ENCODE measurements around the gene TMEM145.

TMEM145 gene

GRCh38 chr19:42303101-42303464 lies 10.0 kb upstream of the TMEM145 start:
- TF ChIP-seq CTCF (conservative IDR thresholded peaks at IDR 0.05; ENCODE audit: low read depth, low read length) = no peak
- peak overlapping the region; percentile 85 for H3K4me3 ChIP-seq (ENCODE audit: low read length)
- no peak for DNase-seq (ENCODE audit: low read depth)

GRCh38 chr19:42303876-42304275 lies 9.2 kb upstream of the TMEM145 start:
- H3K4me3 ChIP-seq (ENCODE audit: low read length) = no peak overlapping the region

GRCh38 chr19:42306646-42307045 lies 6.5 kb upstream of the TMEM145 start:
- no peak for DNase-seq (ENCODE audit: low read depth)
- no peak overlapping the region for H3K4me3 ChIP-seq (ENCODE audit: low read length)
- no peak for TF ChIP-seq CTCF (conservative IDR thresholded peaks at IDR 0.05; ENCODE audit: low read depth, low read length)

More at GRCh38 chr19:42303876-42304275, 9.2 kb upstream of the TMEM145 start:
- no peak for TF ChIP-seq CTCF (conservative IDR thresholded peaks at IDR 0.05; ENCODE audit: low read depth, low read length)
- no peak for DNase-seq (ENCODE audit: low read depth)

- no peak for DNase-seq (ENCODE audit: low read depth)
- TF ChIP-seq CTCF (conservative IDR thresholded peaks at IDR 0.05; ENCODE audit: low read depth, low read length) = no peak
Measured at GRCh38 chr19:42309686-42310085, 3.4 kb upstream of the TMEM145 start.

GRCh38 chr19:42311657-42312056 lies 1.5 kb upstream of the TMEM145 start:
- H3K4me3 ChIP-seq (ENCODE audit: low read length) = no peak overlapping the region
- peak; percentile 28 for TF ChIP-seq CTCF (conservative IDR thresholded peaks at IDR 0.05; ENCODE audit: low read depth, low read length)
- DNase-seq (ENCODE audit: low read depth) = no peak

More at GRCh38 chr19:42309686-42310085, 3.4 kb upstream of the TMEM145 start:
- H3K4me3 ChIP-seq (ENCODE audit: low read length) = no peak overlapping the region

GRCh38 chr19:42312370-42312769 lies 739 bp upstream of the TMEM145 start:
- no peak for TF ChIP-seq CTCF (conservative IDR thresholded peaks at IDR 0.05; ENCODE audit: low read depth, low read length)
- no peak for DNase-seq (ENCODE audit: low read depth)
- H3K4me3 ChIP-seq (ENCODE audit: low read length) = no peak overlapping the region

GRCh38 chr19:42313840-42314755 lies 989 bp downstream of the TMEM145 start:
- no peak for DNase-seq (ENCODE audit: low read depth)

More at GRCh38 chr19:42313840-42314755, 989 bp downstream of the TMEM145 start:
- H3K4me3 ChIP-seq (ENCODE audit: low read length) = no peak overlapping the region
- TF ChIP-seq CTCF (conservative IDR thresholded peaks at IDR 0.05; ENCODE audit: low read depth, low read length) = no peak

All from retinal pigment epithelial cell (primary cell).